Inflammatory macrophage treated with lipopolysaccharide for 1 hour (primary cell): ENCODE results near the gene BCAM.
"Not testable (repeated sequence)": the region's sequence is repeated elsewhere in the genome, so short reads cannot be mapped to it uniquely, and the experiment has no call there.

ENCODE experiments used
- DNase-seq, 2 donors: peaks; one replicate each; pipeline ENCODE4 v3.0.0-alpha.2; 2020 to 2022

BCAM gene, protein sequence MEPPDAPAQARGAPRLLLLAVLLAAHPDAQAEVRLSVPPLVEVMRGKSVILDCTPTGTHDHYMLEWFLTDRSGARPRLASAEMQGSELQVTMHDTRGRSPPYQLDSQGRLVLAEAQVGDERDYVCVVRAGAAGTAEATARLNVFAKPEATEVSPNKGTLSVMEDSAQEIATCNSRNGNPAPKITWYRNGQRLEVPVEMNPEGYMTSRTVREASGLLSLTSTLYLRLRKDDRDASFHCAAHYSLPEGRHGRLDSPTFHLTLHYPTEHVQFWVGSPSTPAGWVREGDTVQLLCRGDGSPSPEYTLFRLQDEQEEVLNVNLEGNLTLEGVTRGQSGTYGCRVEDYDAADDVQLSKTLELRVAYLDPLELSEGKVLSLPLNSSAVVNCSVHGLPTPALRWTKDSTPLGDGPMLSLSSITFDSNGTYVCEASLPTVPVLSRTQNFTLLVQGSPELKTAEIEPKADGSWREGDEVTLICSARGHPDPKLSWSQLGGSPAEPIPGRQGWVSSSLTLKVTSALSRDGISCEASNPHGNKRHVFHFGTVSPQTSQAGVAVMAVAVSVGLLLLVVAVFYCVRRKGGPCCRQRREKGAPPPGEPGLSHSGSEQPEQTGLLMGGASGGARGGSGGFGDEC

DNA sequence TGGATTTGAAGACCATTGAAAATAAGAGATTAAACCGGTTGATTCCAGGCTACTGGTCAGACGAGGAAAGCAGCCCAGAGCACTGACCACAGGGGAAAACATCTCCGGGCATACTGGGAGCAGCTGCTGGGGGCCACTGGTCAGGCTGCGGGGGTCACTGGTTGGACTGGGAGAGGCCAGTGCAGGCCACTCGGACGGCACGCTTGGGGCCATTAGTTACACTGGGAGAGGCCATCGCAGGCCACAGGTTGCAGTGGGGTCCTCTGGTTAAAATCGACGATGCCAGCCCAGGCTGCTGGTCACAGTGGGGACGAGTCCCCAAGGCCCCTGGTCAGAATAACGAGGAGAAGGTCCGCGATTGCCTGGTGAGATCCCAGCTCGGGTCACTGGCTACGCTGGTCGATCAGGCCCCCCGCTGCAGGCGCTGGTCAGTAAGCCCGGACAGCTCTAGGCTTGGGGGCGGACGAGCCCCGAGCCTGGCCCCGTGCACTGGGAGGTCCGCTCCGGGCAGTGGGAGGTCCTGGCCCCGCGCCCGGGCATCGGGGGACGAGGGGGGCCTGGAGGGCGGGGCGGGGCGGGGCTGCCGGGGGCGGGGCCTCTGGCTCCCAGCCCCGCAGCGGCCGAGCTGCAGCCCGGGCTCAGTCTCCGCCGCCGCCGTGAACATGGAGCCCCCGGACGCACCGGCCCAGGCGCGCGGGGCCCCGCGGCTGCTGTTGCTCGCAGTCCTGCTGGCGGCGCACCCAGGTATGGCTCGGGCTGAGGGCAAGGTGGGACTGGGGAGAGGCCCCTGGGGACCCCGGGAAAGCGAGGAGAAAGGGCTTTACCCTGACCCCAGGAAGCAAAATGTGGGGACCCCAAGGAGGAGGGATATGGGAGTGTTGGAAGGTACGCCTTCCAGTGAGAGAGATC lies at the start of gene BCAM:
TSS of gene BCAM (plus strand) at position 641 of the 909 bp plus-strand sequence. CDS start at position 663, 22 bp downstream.
- no peak for DNase-seq

DNA sequence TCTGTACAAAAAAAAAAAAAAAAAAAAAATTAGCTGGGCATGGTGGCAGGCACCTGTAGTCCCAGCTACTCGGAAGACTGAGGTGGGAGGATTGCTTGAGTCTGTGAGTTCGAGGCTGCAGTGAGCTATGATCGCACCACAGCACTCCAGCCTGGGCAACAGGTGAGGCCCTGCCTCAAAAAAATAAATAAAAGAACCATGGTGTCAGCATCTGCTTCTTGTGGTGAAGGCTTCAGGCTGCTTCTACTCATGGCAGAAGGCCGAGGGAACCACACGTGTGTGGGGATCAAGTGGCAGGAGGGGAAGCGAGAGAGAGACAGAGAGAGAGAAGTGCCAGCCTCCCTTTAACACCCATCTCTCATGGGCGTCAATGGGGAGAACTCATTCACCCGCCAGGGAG lies 46.9 kb upstream of the BCAM start:
- DNase-seq = no peak

DNA sequence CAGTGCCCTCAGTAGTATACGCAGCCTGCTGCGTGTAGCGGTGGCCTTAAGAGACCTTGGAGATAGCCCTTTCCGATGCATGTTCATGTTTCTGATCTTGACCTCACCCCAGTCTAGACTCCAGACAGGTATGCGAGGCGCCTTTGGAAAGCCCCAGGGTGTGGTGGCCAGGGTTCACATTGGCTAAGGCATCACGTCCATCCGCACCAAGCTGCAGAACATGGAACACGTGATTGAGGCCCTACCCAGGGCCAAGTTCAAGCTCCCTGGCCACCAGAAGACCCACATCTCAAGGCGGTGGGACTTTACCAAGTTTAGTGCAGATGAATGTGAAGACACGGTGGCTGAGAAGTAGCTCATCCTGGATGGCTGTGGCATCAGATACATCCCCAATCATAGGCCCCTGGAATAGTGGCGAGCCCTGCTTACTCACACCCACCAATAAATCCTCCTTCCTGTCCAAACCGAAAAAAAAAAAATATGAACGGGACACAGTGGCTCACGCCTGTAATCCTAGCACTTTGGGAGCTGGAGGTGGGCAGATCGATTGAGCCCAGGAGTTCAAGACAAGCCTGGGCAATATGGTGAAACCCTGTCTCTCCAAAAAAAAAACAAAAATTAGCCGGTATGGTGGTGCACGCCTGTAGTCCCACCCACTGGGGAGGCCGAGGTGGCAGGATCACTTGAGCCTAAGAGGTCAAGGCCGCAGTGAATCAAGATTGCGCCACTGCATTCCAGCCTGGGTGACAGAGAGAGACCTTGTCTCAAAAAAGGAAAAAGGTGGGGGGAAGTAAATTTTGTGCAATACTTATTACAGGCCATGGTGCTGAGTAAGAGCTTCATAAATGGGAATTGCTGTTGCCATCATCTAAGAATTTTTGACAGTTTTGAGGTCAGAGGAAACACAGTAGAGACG lies 43.6 kb upstream of the BCAM start:
- peak; percentile 86 to 93 for DNase-seq

DNA sequence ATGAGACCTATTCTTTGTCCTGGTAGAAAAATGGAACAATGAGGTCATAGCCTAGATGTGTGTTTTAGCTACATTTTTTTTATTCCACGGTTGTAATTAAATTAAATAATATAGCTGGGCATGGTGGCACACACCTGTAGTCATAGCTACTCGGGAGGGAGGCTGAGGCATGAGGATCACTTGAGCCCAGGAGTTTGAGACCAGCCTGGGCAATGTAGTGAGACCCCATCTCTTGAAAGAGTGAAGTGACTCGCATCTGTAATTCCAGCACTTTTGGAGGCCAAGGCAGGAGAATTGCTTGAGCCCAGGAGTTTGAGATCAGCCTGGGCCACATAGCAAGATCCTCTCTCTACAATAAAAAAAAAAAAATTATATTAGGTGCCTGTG lies 43.0 kb upstream of the BCAM start:
- no peak for DNase-seq

DNA sequence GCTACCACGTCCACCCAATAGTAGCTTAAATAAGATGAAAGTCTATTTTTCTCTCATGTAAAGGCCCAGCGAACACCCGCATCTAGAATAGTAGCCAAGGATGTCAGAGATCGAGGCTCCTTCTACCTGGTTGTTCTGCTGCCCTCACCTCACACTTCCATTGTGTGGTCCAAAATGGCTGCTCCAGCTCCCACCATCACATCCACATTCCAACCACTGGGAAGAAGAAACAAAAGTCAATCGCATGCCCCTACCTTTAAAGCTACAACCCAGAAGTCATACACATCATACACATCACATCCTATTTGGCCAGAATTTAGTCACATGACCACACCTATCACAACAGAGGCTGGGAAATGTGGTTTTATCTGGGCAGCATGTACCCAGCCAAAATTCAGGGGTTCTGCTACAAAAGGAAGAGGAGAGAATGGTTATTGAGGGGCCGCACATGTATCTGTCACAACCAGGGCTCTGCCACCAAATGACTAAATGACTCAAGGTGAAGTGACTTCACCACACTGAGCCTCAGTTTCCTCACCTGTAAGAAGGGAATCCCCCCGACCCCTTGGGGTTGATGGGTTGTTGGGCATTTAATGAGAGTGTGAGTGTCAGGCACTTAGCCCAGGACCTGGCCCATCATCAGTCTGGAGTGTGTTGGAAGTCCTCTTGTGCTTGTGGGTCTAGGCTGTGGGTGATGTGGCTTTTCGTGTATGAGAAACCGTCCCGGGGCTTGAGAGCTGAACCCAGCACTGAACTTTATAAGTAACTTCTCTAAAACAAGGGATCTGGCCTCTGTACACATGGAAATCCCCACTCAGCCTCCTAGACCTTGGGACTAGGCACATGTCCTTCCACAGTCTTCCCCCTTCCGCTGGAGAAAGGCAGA lies 41.4 kb upstream of the BCAM start:
- peak; percentile 83 to 93 for DNase-seq

DNA sequence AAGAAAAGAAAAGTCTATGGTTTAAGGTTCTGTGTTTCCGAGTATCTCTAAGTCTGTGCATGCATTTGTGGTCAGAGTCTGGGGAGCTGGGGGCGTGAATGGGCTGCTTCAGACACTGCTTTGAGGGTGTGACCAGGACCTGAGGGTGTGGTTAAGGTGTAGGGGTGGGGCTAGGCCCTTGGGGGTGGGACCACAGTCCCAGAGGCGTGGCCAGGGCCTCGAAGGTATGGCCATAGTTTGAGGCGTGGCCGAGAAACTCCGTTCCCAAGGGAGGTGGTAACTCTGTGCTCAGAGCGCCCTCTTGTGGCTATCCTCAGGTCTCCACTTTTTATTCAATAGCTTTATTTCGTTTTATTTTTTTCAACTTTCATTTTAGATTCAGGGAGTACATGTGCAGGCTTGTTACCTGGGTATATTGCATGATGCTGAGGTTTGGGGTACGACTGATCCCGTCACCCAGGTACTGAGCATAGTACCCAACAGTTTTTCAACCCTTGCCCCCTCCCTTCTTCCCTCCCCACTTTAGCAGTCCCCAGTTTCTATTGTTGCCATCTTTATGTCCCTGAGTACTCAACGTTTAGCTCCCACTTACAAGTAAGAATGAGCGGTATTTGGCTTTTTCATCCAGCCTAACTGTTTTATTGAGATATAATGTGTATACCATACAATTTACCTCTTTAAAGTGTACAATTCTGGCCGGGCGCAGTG lies 38.2 kb upstream of the BCAM start:
- peak; percentile 96 to 99 for DNase-seq

DNA sequence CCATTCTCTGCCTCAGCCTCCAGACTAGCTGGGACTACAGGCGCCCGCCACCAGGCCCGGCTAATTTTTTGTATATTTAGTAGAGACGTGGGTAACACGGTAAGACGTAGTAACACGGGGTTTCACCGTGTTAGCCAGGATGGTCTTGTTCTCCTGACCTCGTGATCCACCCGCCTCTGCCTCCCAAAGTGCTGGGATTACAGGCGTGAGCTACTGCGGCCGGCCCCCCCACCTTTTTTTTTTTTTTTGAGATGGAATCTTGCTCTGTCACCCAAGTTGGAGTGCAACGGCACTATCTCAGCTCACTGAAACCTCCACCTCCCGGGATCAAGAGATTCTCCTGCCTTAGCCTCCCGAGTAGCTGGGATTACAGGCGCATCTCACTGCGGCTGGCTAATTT lies 36.8 kb upstream of the BCAM start:
- not testable (repeated sequence) for DNase-seq

DNA sequence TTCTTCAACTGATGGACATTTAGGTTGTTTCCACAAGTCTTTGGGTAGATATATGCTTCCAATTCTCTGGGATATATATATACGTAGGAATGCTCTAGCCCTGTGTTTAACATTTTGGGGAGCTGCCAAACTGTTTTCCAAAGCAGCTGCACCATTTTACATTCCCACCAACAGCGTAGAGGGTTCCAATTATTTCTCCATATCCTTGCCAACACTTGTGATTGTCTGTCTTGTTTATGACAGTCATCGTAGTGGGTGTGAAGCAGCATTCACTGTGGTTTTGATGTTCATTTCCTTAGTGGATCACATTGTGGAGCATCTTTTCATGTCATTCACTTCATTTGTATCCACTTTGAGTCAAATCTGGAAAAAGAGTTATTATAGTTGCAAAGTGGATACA lies 35.9 kb upstream of the BCAM start:
- DNase-seq = no peak

DNA sequence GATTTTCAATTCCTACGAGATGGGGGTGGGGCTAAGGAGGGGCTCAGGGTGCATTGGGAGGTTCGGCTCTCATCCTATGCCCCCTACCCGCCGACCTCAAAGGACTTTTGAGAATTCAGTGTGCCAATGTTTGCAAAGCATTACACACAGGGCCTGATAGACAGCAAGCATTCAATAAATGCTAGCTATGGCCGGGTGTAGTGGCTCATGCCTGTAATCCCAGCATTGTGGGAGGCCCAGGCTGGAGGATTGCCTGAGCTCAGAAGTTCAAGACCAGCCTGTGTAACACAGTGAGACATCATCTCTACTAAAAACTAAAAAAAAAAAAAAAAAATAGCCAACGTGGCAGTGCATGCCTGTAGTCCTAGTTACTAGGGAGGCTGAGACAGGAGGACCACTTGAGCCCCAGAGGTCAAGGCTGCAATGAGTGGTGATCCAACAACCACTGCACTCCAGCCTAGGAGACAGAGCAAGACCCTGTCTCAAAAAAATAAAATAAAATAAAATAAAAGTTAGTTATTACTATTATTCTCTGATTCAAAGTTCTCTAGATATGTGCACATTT lies 33.1 kb upstream of the BCAM start:
- DNase-seq = no peak

DNA sequence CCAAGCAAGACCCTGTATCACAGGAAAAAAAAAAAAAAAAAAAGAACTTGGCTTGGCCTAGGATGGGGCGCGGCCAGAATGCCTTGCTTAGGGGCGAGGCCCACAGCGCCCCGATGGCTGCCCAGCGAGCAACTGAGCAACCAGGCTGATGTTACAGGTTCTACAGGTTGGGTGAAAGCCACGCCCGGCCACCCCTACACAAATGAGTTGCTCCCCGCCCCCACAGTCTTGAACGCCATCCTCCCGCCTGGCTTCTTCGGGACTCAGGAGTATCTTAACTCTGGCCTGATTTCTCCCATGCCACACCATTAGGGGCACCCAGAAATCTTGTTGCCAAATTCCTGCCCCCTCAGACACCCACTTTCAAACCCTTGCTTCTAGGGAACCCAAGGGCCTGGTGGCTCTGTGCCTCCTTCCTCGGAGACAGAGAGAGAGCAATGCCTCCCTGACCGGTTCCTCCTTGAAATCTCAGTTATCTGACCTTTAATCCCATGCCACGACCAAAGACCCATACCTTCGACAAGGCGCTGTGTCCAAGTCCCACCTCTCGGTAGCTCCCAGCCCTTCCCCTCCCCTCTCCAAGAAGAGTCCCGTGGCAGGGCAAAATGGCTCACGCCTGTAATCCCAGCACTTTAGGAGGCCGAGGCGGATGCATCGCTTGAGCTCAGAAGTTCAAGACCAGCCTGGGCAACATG lies 32.4 kb upstream of the BCAM start:
- DNase-seq = no peak

DNA sequence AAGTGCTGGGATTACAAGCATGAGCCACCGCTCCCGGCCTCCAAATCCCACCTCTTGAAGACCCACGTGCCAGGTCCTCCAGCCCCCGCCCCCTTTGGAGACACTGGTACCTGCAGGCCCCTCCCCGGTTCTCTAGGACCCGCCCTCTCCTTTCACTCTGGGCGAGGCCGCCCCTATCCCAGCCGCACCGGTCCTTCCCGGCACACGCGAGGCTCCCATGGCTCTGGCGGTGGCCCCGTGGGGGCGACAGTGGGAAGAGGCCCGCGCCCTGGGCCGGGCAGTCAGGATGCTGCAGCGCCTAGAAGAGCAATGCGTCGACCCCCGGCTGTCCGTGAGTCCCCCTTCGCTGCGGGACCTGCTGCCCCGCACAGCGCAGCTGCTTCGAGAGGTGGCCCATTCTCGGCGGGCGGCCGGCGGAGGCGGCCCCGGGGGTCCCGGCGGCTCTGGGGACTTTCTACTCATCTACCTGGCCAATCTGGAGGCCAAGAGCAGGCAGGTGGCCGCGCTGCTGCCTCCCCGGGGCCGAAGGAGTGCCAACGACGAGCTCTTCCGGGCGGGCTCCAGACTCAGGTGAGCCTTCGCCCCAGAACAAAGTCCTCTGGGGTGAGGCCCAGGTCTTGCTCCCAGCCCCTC lies 31.1 kb upstream of the BCAM start, which contains the start of gene CBLC:
TSS of gene CBLC (plus strand) at position 176 of the 633 bp plus-strand sequence. CDS start at position 218, 42 bp downstream.
- no peak for DNase-seq

DNA sequence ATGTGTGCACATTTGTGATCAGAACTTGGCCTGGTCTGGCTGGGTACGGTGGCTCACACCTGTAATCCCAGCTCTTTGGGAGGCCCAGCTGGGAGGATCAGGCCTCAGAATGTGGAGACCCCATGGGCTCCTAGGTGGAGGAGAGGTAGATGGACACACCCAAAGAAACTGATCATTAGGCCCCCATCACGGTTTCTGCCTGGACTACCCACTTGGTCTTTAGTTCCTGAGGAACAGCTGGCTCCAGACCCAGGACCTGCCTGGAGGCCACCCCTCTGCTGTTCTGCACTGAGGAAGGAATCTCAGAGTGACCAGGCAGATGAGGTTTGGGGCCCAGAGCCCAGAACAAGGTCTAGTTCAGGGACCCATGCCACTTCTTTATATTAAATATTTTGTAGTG lies 29.8 kb upstream of the BCAM start:
- no peak for DNase-seq

DNA sequence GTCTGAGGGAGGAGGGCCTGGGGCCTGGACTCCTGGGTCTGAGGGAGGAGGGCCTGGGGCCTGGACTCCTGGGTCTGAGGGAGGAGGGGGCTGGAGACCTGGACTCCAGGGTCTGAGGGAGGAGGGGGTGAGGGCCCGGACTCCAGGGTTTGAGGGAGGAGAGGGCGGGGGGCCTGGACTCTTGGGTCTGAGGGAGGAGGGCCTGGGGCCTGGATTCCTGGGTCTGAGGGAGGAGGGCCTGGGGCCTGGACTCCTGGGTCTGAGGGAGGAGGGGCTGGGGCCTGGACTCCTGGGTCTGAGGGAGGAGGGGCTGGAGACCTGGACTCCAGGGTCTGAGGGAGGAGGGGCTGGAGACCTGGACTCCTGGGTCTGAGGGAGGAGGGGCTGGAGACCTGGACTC lies 27.2 kb upstream of the BCAM start:
- not testable (repeated sequence) for DNase-seq

DNA sequence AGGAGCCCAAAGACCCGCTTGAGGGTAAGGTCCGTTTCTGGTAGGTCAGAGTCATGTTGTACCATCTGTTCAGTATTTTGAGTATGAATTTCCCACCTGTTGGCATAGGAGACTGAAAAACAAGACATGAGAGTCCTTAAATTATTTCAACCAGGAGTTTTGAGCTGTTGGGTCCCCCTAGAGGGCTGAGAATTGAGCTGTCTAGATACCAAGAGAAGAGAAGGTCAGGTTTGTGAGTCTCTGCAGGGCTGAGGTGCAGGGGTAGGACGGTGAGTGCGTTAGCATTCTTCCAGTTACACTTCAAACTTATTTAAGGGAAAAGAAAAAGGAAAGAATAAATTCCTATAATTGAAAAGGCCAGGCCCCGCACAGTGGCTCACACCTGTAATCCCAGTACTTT lies 26.2 kb upstream of the BCAM start:
- DNase-seq = no peak

DNA sequence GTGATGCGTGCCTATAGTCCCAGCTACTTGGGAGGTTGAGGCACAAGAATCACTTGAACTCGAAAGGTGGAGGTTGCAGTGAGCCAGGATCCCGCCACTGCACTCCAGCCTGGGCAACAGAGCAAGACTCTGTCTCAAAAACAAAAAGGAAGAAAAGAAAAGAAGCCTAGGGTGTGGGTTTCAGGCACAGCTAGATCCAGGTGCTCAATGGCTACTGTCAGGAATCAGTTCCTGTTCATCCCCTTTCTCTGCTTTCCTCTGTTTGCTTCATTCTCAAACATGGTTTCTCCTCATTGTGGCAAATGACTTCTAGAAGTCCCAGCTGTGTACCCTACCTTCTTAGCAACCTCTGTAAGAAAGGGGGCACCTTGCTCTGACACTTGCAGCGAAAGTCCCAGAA lies 25.4 kb upstream of the BCAM start:
- no peak for DNase-seq

DNA sequence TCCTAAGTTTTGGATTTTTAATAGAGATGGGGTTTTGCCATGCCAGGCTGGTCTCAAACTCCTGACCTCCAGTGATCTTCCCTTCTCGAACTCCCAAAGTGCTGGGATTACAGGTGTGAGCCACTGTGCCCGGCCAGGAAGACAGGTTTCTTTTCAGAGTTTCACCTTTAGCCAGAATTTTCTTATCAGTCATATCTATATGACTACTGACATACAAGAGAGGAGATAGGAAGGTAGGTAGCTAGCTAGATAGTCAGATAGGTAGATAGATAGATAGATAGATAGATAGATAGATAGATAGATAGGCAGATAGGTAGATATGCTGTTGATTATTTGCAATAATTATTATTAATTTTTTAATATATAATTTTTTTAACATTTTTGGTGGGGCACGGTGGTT lies 23.6 kb upstream of the BCAM start:
- DNase-seq = no peak

DNA sequence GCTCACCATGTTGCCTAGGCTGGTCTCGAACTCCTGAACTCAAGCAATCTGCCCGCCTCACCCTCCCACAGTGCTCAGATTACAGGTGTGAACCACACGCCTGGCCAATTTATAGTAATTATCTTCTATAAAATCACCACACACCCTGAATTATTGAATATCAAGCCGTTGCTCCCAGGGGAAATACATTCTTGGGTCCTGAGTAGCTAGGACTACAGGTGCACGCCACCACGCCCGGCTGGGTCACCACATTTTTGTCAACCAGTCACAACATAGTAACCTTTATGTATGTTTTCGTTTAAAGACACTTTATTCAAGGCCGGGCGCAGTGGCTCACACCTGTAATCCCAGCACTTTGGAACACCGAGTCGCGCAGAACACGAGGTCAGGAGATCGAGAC lies 22.9 kb upstream of the BCAM start:
- no peak for DNase-seq

DNA sequence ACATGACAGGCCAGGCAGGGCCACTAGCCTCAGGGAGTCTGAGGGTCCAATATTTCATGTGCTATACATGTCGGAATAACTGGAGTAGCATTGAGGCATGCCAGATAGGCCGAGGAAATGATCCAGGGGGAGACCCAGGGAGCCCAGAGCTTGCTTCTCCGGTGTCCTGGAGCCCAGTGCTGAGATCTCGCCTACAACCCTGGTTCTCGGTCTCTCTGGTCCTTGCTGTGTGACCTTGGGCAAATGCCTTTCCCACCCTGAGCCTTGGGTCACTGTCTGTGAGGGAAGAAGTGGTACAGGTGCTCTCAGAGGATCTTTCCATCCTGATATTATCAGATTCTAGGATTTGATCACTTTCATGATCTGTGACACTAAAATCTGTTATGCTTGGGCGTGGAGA lies 19.9 kb upstream of the BCAM start:
- DNase-seq = no peak

DNA sequence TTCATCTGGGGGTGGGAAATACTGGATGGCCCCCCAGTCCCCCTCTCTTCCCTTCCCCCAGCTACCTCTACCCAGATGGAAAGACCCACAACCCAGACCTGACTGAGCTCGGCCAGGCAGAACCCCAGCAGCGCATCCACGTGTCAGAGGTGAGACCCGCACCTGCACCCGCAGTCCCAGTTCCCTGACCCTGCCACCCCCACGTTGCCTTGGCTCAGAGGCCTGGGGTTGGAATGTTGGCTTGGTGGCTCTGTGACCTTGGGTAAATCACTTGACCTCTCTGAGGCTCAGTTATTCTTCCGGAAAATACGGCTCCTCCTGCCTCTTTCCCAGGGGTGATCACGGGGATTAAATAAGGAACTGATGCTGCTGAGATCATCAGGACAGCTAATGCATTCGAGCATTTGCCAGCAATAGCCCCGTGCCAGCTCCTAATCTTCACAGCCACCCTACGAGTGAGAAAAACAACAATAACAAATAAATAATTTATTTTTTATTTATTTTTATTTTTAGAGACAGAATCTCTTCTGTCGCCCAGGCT lies 18.9 kb upstream of the BCAM start:
- DNase-seq = peak in 1 of 2 donors; percentile 48
